Kidney (tissue), 14 donors: ENCODE measurements around the gene DNAJA1. TPM values are rescaled to one million over a fixed set of nuclear protein-coding genes. Genes with fewer than 3 reads are reported as not detected.
A peak's percentile ranks its signal among the peaks of the same experiment; 100 is the strongest.

Experiments used
- DNase-seq, 5 donors: peaks; one replicate each; pipeline ENCODE4 v3.0.0-alpha.2; 2013 to 2020
- FAIRE-seq: peaks from 2 replicates; lab custom pipeline; 2012; peaks lifted over from hg19 to GRCh38; lab: Jason Lieb, UNC
- H3K27ac ChIP-seq, 2 donors: one replicate each; pipeline ENCODE4 v1.7.0; 2013; ENCODE audit warnings: low read depth in 2 of 2, low read length in 2 of 2, inconsistent platforms in 1 of 2
- H3K27me3 ChIP-seq: one replicate; pipeline ENCODE4 v1.7.1; 2013; ENCODE audit warnings: low read length, inconsistent platforms; ENCODE audit not compliant: control insufficient read depth, insufficient read depth
- H3K36me3 ChIP-seq, 3 donors: one replicate each; pipeline versions ENCODE4 v1.7.0 to v1.7.1; 2013; ENCODE audit warnings: low read length in 3 of 3, control low read depth in 1 of 3, inconsistent platforms in 1 of 3; ENCODE audit not compliant: insufficient read depth in 3 of 3, control insufficient read depth in 2 of 3
- H3K4me1 ChIP-seq, 3 donors: one replicate each; pipeline versions ENCODE4 v1.7.0 to v1.7.1; 2013; ENCODE audit warnings: low read length in 3 of 3, inconsistent platforms in 1 of 3, low read depth in 1 of 3; ENCODE audit not compliant: control insufficient read depth in 2 of 3, insufficient read depth in 2 of 3
- H3K4me3 ChIP-seq, 3 donors: one replicate each; pipeline versions ENCODE4 v1.7.0 to v1.8.1; 2013; ENCODE audit warnings: low read length in 3 of 3, control low read depth in 1 of 3, inconsistent platforms in 1 of 3
- H3K9ac ChIP-seq, 3 donors: one replicate each; pipeline versions ENCODE4 v1.7.0 to v1.7.1; 2013; ENCODE audit warnings: low read length in 3 of 3, control low read depth in 1 of 3, inconsistent platforms in 1 of 3
- H3K9me3 ChIP-seq, 3 donors: one replicate each; pipeline versions ENCODE4 v1.7.0 to v1.7.1; 2013; ENCODE audit warnings: low read length in 3 of 3, control low read depth in 1 of 3, inconsistent platforms in 1 of 3; ENCODE audit not compliant: control insufficient read depth in 2 of 3, insufficient read depth in 1 of 3
- intact Hi-C: fragments of 100-400 bp; cut with DNase I; formaldehyde crosslinking; loops from one replicate; pipeline ENCODE4 v1.11.1; 2022
- polyA plus RNA-seq: library from polyadenylated mRNA; stranded (reverse); fragments of 350-450 nt; fragmentation: Illumina TruSeq; extraction: RNeasy Lipid Tissue Mini Kit (QIAGEN cat#74804); gene quantifications from one replicate; pipeline ENCODE4 v1.2.3, GENCODE V29; 2014; ENCODE audit warnings: low read depth, low replicate concordance; ENCODE audit not compliant: insufficient read depth
- total RNA-seq: library from RNA; stranded (reverse); fragmentation: NEBNext Ultra II Directional; extraction: Animal tissue kit (Norgen Biotek cat#: 25700); gene quantifications from one replicate; pipeline ENCODE4 v1.2.1, GENCODE V29; 2021
- TF ChIP-seq, protein P1 (sequence below): IDR thresholded peaks from 3 replicates; pipeline ENCODE4 v1.5.1; 2012; ENCODE audit warnings: mild to moderate bottlenecking, moderate library complexity, borderline replicate concordance; ENCODE audit not compliant: insufficient read depth; ENCODE audit errors: extremely low read depth
- donor health status: control.
- donor health status: control.
- donor health status: control.
- donor health status: control.
- donor health status: control.
- donor health status: DM: yes; HTN: yes; CAD: no.
- donor health status: Normal renal cell carcinoma (clear cell type).

Gene DNAJA1
- total and polyA plus RNA-seq, 2 donors from 2014 or later, result 105 to 132 TPM

DNA sequence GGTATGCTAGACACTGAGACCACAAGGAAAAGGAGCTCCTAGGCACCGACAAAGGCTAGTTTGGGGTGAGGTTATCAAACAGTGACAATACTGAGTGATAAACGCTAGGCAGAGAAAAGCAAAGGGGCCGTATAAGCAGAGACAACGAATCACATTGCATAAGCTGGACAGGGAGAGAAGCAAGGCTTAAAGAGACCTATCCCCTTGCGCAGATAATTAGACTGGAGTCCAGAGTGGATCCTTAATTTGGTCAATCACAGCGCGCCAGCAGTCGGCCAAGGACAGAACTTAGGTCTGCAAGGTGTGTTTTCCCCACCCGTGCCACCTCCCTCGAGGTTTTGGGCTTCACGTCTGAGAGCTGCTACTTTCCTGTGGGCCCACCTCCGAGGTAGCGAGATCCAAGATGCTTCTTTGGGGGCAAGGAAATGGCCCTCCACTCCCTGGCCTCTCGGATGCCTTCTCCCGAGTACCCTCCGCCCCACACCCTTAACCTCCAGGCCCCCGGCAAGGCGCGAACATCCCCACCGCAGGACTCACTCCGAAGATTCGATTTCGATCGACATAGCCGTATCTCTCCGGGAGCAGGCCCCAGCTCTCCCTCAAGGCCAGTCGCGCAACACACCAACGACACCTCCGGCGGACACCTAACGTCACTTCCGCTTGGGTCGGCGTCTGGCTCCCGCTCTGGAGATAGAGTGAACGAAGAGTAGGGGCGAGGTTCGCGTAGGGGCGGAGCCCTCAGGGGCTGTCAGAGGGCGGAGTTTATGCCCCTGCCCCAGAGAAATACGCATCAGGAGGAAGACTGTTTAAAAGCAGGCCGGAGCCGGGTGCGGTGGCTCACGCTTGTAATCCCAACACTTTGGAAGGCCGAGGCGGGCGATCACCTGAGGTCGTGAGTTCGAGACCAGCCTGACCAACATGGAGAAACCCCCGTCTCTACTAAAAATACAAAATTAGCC, 51.3 kb downstream of the DNAJA1 start, which contains the start of gene SMU1:
SMU1 (minus strand) TSS at position 629 of the 959 bp plus-strand sequence; CDS start at position 563, 66 bp downstream.
- Histone ChIP-seq H3K27me3 (no peaks in the 10 kb centered on the region), H3K36me3 (peaks cover under 1 to 9% (median 3%) of the 10 kb centered on the region in 3 donors), H3K4me3 (peak within 1 kb of the TSS; percentile 87 to 100 (median 96)), H3K9me3 (no peaks in the 10 kb centered on the region), H3K27ac (peak within 1 kb of the TSS; percentile 89 to 96), H3K4me1 (peaks cover 0 to 8% (median 0%) of the 10 kb centered on the region in 3 donors), H3K9ac (peak within 1 kb of the TSS; percentile 89 to 99 (median 92))
- TF ChIP-seq, protein P1, sequence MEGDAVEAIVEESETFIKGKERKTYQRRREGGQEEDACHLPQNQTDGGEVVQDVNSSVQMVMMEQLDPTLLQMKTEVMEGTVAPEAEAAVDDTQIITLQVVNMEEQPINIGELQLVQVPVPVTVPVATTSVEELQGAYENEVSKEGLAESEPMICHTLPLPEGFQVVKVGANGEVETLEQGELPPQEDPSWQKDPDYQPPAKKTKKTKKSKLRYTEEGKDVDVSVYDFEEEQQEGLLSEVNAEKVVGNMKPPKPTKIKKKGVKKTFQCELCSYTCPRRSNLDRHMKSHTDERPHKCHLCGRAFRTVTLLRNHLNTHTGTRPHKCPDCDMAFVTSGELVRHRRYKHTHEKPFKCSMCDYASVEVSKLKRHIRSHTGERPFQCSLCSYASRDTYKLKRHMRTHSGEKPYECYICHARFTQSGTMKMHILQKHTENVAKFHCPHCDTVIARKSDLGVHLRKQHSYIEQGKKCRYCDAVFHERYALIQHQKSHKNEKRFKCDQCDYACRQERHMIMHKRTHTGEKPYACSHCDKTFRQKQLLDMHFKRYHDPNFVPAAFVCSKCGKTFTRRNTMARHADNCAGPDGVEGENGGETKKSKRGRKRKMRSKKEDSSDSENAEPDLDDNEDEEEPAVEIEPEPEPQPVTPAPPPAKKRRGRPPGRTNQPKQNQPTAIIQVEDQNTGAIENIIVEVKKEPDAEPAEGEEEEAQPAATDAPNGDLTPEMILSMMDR, result no peak
- peak; percentile 98 to 99 (median 99) for DNase-seq
- FAIRE-seq, result peak; percentile 92
- intact Hi-C loops, result no loop called here

- TF ChIP-seq, protein P1, result no peak
- Histone ChIP-seq H3K4me1 (peaks cover 0 to 10% (median 3%) of the 10 kb centered on the region in 3 donors), H3K9me3 (no peaks in the 10 kb centered on the region), H3K4me3 (no peak overlapping the region), H3K9ac (no peak overlapping the region), H3K27me3 (no peaks in the 10 kb centered on the region), H3K27ac (no peak overlapping the region), H3K36me3 (no peaks in the 10 kb centered on the region)
- no peak for FAIRE-seq
- intact Hi-C loops, result loop anchor here (5.0 kb wide), 1 partner anchor 147 kb away; no protein-coding TSS in a partner anchor
- DNase-seq, result no peak
These were observed 55.5 kb downstream of the DNAJA1 start for GRCh38 chr9:33080534-33080933.

GRCh38 chr9:33081128-33081851, 56.2 kb downstream of the DNAJA1 start:
- FAIRE-seq (peak; percentile 49), DNase-seq (peak in 4 of 5 donors; percentile 61 to 96 (median 88))
- H3K27me3 ChIP-seq, result no peaks in the 10 kb centered on the region
- no peaks in the 10 kb centered on the region for H3K9me3 ChIP-seq
- peak overlapping the region in 2 of 3 donors; percentile 26 to 59 for H3K4me3 ChIP-seq
- intact Hi-C loops, result loop anchor here (5.0 kb wide), 1 partner anchor 146 kb away; no protein-coding TSS in a partner anchor
- H3K36me3 ChIP-seq, result no peaks in the 10 kb centered on the region
- no peak overlapping the region for H3K27ac ChIP-seq
- TF ChIP-seq, protein P1, result peak; percentile 79
- peak overlapping the region; percentile 8 to 27 (median 8) for H3K9ac ChIP-seq
- H3K4me1 ChIP-seq, result peaks cover 0 to 7% (median 3%) of the 10 kb centered on the region in 3 donors
